GM19240 (cell line): Measurements from ENCODE around the gene CPLX1.

Experiments
- DNase-seq: peaks from one replicate; pipeline ENCODE4 v3.0.0; 2011; ENCODE audit warnings: low spot score; ENCODE audit not compliant: insufficient read length

CPLX1 gene

DNA sequence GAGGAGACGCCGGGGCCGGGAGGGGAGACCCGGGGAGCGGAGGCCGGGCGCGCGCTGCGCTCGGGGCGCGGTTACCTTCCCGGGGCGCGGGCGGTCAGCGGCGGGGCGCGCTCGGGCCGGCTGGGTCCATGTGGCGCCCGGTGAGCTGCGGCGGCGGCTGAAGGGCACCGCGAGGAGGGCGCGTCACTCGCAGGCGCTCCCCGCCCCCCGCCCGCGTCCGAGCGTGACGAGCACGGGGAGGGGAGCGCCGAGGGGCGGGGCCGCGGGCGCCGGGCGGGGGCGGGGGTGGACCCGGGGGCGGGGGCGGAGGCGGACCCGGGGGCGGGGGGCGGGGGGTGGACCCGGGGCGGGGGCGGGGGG lies at the start of gene CPLX1:
CPLX1 (minus strand) TSS at position 159 of the 360 bp plus-strand sequence. CDS start 1,607 bp downstream, outside the sequence.
- no peak for DNase-seq

GRCh38 chr4:874971-875817 lies 49.3 kb upstream of the CPLX1 start:
- no peak for DNase-seq

- DNase-seq, result no peak
Measured at GRCh38 chr4:874056-874455, 48.1 kb upstream of the CPLX1 start.

- DNase-seq, result no peak
Measured at GRCh38 chr4:872241-872981, 46.5 kb upstream of the CPLX1 start.

DNA sequence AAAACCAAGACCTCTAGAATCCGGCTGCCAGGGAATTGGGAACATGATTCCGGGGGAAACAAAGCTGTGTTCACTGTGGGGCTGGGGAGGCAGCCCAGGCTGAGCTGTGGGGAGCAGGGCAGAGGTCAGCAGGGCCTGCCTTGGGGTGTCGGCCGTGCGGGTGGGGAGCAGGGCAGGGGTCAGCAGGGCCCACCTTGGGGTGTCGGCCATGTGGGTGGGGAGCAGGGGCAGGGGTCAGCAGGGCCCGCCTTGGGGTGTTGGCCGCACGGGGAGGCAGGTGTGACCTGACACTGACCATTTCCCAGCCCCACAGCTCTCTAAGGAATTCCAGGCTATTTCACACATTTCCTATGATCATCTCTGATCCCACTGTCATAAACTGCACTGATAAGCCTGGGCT lies 45.6 kb upstream of the CPLX1 start:
- no peak for DNase-seq

- DNase-seq, result no peak
Measured at GRCh38 chr4:870951-871350, 45.0 kb upstream of the CPLX1 start.

- DNase-seq, result no peak
Measured at GRCh38 chr4:869776-870175, 43.8 kb upstream of the CPLX1 start.

- DNase-seq, result no peak
Measured at GRCh38 chr4:868421-868820, 42.5 kb upstream of the CPLX1 start.

GRCh38 chr4:867526-868250 lies 41.8 kb upstream of the CPLX1 start:
- DNase-seq, result no peak

DNA sequence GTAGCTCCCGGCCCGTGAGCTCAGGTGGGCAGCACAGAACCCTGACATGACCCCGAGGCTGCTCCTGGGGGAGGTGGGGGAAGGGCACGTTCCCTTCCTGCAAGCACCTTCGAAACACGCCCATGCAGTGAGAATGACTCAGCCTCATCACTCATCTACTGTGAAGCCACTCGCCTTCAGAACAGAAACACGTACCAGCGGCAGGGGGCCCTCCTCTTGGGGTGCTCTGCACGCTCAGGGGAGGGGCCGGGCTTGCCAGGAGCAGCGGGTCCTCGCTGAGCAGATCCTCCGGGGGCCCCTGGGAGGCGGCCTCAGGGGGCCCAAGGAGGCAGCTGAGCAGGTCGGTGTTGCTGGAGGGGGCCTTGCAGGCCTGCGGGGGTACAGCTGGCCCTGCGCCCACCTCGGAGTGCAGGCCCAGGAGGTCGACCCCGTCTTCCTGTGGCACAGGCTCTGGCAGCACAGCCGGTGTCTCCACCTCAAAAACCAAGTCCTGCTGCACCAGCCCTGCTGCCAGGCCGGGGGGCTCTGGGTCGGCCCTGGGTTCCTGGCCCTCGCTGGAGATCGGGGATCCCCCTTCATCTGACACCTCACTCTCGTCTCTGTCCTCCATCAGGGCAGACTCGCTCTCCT lies 40.9 kb upstream of the CPLX1 start:
- no peak for DNase-seq

DNA sequence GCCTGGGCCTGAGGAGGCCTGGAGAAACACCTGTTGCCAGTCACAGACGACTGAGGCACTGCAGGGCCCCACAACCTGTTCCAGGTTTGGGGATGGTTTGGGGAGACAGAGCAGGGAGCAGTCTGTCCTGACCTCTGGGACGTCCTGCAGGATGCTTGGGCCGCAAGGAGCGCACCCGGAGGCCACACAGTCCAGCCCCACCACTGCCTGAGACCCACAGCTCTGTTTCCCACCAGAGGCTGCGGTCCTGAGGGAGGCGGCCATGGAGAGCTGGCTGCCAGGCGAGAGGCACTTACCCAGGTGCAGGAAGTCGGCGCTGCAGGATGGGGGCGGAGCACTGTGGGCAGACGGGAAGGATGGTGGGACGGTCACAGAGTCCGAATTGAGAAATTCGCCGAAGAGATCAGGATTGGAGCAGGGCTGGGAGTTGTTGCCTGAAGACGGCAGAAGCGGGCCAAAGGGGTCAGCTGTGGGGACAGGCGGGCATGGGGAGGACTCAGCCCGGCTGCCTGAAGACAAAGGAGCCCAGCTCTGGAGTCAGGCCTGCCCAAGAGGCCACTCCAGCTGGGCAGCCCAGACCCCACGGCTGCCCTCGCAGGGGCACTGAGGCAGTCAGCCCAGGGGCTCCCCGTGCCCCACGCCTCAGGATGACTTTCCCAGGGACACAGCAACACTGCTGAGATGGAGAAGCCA lies 40.3 kb upstream of the CPLX1 start:
- DNase-seq, result no peak

DNA sequence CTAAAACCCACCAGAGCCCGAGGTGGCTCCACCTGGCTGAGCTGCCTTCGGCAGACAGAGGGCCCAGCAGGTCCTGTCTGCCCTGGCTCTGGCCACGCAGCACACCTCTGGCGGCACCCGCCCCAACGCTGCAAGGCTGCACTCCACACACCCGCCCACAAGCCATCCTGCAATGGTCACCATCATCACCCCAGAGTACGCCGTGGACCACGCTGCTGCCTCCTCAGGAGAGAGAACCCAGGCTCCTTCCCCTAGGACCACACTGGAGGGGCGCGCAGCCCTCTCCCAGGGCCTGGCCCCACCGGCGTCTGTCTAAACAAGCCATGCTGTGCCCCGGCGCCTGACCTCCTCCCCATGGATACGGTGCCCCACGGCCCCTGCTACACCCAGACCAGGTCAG lies 39.6 kb upstream of the CPLX1 start:
- no peak for DNase-seq

DNA sequence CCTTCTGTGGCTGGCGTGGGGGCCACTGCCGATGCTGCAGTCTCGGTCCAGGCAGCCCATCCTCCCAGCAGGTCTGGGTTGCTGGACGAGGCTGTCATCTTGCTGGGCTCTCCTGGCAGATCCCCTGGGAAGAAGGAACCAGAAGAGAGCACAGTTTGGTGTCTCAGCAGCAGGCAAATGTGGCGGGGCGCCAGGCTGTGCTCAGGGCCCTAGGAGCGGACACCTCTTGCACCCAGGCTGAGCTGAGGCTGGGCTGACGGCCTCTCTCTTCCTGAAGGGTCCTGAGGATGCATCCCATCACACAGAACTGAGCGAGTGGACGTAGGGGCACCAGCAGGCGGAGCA lies 39.2 kb upstream of the CPLX1 start:
- DNase-seq, result no peak

DNA sequence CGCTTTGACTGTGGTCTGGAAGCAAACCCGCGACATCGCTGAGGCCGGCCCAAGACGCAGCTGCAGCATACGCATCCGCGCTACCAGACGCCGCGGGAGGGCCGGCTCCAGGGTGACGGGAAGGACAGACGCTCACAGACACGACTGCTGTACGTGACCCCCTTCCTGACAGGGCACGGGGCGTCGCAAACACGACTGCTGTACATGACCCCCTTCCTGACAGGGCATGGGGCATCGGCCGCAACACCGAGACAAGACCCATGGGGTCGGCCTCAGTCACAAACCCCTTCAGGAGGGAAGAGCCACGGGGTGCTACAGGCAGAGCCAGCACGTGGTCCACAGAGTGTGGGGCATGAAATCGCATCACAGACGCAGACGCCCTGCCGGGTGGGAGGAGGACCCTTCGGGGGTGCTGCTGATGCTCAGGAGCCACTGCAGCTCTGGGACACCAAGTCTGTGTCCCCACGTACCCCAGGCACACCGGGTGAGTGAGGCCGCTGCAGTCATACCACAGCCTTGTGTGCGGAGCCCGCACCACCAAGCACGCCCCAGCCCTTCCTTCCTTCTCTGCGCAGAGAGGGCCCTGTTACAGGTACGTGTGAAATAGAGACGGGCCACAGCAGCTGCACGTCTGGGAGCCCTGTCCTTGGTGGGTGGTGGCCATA lies 38.7 kb upstream of the CPLX1 start:
- no peak for DNase-seq

DNA sequence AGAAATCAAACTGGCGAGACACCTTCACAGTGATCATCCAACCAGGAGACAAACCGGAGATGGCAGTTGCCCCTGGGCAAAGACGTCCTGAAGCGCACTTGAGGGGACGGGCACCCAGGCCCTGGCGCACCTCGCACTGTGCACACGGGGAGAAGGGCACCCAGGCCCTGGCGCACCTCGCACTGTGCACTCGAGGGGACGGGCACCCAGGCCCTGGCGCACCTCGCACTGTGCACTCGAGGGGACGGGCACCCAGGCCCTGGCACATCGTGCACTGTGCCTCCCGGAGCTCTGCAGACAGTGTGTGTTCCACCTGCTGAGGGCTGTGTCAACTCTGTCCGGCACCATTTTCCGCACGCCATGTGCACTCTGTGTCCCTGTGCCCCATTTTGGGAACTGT lies 34.6 kb upstream of the CPLX1 start:
- no peak for DNase-seq

- DNase-seq, result no peak
Measured at GRCh38 chr4:859496-859895, 33.6 kb upstream of the CPLX1 start.

- no peak for DNase-seq
Measured at GRCh38 chr4:858831-859451, 33.0 kb upstream of the CPLX1 start.

DNA sequence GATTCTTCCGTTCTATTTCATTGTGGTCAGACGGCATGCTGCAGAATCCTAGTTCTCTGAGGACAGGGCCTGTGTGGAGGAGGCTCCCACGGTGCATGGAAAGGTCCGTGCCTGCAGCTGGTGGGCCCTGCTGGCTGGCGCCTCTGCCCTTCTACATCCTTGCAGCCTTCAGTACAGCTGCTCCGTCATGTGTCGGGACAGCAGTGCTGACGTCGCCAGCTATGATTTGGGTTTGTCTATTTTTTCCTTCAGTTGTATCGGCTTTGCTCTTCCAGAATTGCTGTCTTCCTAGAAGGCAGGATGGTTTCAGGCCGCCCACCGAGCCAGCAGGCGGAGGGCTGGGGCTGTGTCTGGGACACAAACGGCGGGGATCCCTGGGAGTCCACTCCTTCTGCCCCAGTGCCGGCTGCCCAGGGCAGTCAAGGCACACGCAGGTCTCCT lies 32.1 kb upstream of the CPLX1 start:
- no peak for DNase-seq

GRCh38 chr4:857461-857860 lies 31.5 kb upstream of the CPLX1 start:
- no peak for DNase-seq

- DNase-seq, result no peak
Measured at GRCh38 chr4:856225-856901, 30.4 kb upstream of the CPLX1 start.
